Retinal pigment epithelial cell (primary cell): ENCODE measurements around the gene PEX7.

Experiments
- DNase-seq: peaks from one replicate; pipeline ENCODE4 v3.0.0-alpha.2; 2010; ENCODE audit warnings: low read depth
- H3K4me3 ChIP-seq: 2 replicates; pipeline ENCODE4 v1.5.1; 2011; ENCODE audit warnings: mild to moderate bottlenecking, low read length, control low read depth, moderate library complexity
- TF ChIP-seq, protein P1 (sequence below): conservative IDR thresholded peaks from 2 replicates; pipeline ENCODE4 v1.5.1; 2011; ENCODE audit warnings: low read depth, low read length, control low read depth, inconsistent platforms

PEX7 gene

DNA sequence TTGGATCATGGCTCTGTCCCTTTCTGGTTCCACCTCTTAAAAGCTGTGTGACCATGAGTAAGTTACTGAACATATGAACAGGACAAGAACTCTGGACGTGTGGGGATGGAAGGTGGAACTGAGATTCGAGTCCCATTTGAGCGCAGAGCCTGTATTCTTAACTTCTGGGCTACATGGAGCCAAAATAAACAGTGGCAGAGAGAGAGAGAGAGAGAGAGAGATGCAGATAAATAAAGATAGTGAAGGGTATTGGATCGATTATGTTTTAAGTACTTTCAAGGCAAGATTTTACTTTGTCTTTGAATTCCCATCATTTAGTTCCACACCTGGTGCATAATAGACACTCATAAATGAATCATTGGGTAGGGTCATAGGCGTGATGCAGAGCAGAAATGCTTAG lies 139.5 kb downstream of the PEX7 start:
- DNase-seq: no peak
- TF ChIP-seq, protein P1, sequence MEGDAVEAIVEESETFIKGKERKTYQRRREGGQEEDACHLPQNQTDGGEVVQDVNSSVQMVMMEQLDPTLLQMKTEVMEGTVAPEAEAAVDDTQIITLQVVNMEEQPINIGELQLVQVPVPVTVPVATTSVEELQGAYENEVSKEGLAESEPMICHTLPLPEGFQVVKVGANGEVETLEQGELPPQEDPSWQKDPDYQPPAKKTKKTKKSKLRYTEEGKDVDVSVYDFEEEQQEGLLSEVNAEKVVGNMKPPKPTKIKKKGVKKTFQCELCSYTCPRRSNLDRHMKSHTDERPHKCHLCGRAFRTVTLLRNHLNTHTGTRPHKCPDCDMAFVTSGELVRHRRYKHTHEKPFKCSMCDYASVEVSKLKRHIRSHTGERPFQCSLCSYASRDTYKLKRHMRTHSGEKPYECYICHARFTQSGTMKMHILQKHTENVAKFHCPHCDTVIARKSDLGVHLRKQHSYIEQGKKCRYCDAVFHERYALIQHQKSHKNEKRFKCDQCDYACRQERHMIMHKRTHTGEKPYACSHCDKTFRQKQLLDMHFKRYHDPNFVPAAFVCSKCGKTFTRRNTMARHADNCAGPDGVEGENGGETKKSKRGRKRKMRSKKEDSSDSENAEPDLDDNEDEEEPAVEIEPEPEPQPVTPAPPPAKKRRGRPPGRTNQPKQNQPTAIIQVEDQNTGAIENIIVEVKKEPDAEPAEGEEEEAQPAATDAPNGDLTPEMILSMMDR: no peak
- H3K4me3 ChIP-seq: no peak overlapping the region

DNA sequence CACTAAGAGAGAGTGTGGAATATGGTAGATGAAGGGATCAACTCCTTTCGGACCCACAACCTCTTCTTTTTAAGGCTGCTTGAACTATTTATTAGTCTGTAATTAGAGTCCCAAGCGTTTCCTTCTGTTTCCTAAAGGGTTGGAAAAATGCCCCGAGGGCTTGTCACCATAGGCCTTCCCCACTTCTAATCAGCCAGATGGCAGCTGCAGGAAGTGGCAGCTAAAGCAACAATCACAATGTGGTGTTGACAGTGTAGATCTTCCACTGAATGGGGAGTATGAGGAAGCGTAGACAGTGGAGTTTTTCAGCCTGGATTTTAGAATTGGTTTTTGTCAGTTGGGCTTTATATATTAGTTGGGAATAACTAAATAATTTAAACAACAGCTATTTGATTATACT lies 140.3 kb downstream of the PEX7 start:
- H3K4me3 ChIP-seq: no peak overlapping the region
- TF ChIP-seq, protein P1: no peak
- no peak for DNase-seq

DNA sequence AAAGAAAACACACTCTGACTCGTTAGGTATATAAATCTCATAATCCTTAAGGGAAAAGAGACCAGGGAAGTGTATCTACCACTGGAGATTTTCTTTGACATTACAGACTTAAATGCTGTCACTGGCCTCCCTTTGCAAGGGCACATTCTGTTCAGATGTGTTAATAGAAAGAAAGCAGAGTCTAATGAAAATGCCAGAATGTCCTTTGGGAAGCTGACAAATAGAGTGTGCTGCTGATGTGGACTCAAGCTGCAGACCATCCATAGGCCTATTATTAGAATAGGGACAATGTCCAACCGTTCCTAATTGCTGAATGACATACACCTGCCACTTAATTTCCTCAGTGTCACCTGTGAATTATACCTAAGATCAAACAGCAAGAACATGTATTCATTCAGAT lies 140.9 kb downstream of the PEX7 start:
- no peak for DNase-seq
- TF ChIP-seq, protein P1: no peak
- H3K4me3 ChIP-seq: no peak overlapping the region
